Effector memory CD4-positive, alpha-beta T cell (primary cell): ENCODE measurements around the gene MGAT4A.

Experiments used
- DNase-seq, 3 donors: peaks; one replicate each; pipeline ENCODE4 v3.0.0-alpha.2; 2020
- H3K27ac ChIP-seq: 2 replicates; pipeline ENCODE4 v1.7.0; 2013; ENCODE audit warnings: mild to moderate bottlenecking, low read length, moderate library complexity; ENCODE audit not compliant: insufficient read depth, poor library complexity, severe bottlenecking
- H3K27me3 ChIP-seq: replicated peaks from 2 replicates; pipeline ENCODE4 v1.7.0; 2013; ENCODE audit warnings: mild to moderate bottlenecking, low read length; ENCODE audit not compliant: insufficient read depth, control insufficient read depth, poor library complexity, severe bottlenecking
- H3K36me3 ChIP-seq: 2 replicates; pipeline ENCODE4 v1.7.0; 2013; ENCODE audit warnings: mild to moderate bottlenecking, low read length, moderate library complexity; ENCODE audit not compliant: control insufficient read depth, insufficient read depth
- H3K4me1 ChIP-seq: 2 replicates; pipeline ENCODE4 v1.7.0; 2013; ENCODE audit warnings: low read length, mild to moderate bottlenecking; ENCODE audit not compliant: control insufficient read depth, insufficient read depth, poor library complexity, severe bottlenecking
- H3K4me3 ChIP-seq: 2 replicates; pipeline ENCODE4 v1.7.0; 2013; ENCODE audit warnings: low read length, low read depth, mild to moderate bottlenecking; ENCODE audit not compliant: insufficient read depth, poor library complexity, severe bottlenecking
- H3K9me3 ChIP-seq: 2 replicates; pipeline ENCODE4 v1.7.0; 2013; ENCODE audit warnings: mild to moderate bottlenecking, low read length, moderate library complexity; ENCODE audit not compliant: control insufficient read depth
- total RNA-seq, 3 donors: gene quantifications; one replicate each; lab custom pipeline; 2026; lab: John Stamatoyannopoulos, UW

Gene MGAT4A
- 229 to 285 (median 249) reads per million in 3 donors for total RNA-seq

GRCh38 chr2:98731041-98731893 lies at the start of gene MGAT4A:
TSS of gene MGAT4A (minus strand) at chr2:98731132. CDS start at chr2:98726332, 4,800 bp downstream.
- Histone ChIP-seq H3K4me1 (peaks cover 42% of the 10 kb centered on the region), H3K36me3 (no peaks in the 10 kb centered on the region), H3K9me3 (no peaks in the 10 kb centered on the region), H3K4me3 (peak within 1 kb of the TSS; percentile 90), H3K27ac (peak within 1 kb of the TSS; percentile 96), H3K27me3 (no peaks in the 10 kb centered on the region)
- peak; percentile 70 to 73 (median 71) for DNase-seq

- Histone ChIP-seq H3K4me3 (no peak overlapping the region), H3K36me3 (no peaks in the 10 kb centered on the region), H3K4me1 (peaks cover 7% of the 10 kb centered on the region), H3K9me3 (no peaks in the 10 kb centered on the region), H3K27ac (no peak overlapping the region), H3K27me3 (no peaks in the 10 kb centered on the region)
- DNase-seq, result no peak
Observed at GRCh38 chr2:98778741-98779483, 48.0 kb upstream of the MGAT4A start.

- Histone ChIP-seq H3K27ac (no peak overlapping the region), H3K36me3 (no peaks in the 10 kb centered on the region), H3K4me3 (no peak overlapping the region), H3K27me3 (no peaks in the 10 kb centered on the region), H3K9me3 (no peaks in the 10 kb centered on the region), H3K4me1 (peaks cover 15% of the 10 kb centered on the region)
- no peak for DNase-seq
Observed at GRCh38 chr2:98778151-98778550, 47.2 kb upstream of the MGAT4A start.

GRCh38 chr2:98777710-98778109 lies 46.8 kb upstream of the MGAT4A start:
- no peaks in the 10 kb centered on the region for H3K9me3 ChIP-seq
- H3K36me3 ChIP-seq, result no peaks in the 10 kb centered on the region
- no peak overlapping the region for H3K27ac ChIP-seq
- H3K4me1 ChIP-seq, result peaks cover 19% of the 10 kb centered on the region
- H3K27me3 ChIP-seq, result no peaks in the 10 kb centered on the region
- no peak for DNase-seq
- H3K4me3 ChIP-seq, result no peak overlapping the region

GRCh38 chr2:98777076-98777475 lies 46.1 kb upstream of the MGAT4A start:
- Histone ChIP-seq H3K9me3 (no peaks in the 10 kb centered on the region), H3K4me3 (no peak overlapping the region), H3K4me1 (peaks cover 26% of the 10 kb centered on the region), H3K27me3 (no peaks in the 10 kb centered on the region), H3K27ac (no peak overlapping the region), H3K36me3 (no peaks in the 10 kb centered on the region)
- DNase-seq, result no peak

- peaks cover 33% of the 10 kb centered on the region for H3K4me1 ChIP-seq
Observed at GRCh38 chr2:98776136-98776535, 45.2 kb upstream of the MGAT4A start.

GRCh38 chr2:98775146-98775986 lies 44.4 kb upstream of the MGAT4A start:
- Histone ChIP-seq H3K36me3 (no peaks in the 10 kb centered on the region), H3K4me1 (peaks cover 39% of the 10 kb centered on the region), H3K27me3 (no peaks in the 10 kb centered on the region), H3K9me3 (no peaks in the 10 kb centered on the region), H3K27ac (peak overlapping the region; percentile 79), H3K4me3 (no peak overlapping the region)
- no peak for DNase-seq

More at GRCh38 chr2:98776136-98776535, 45.2 kb upstream of the MGAT4A start:
- H3K4me3 ChIP-seq, result no peak overlapping the region
- no peaks in the 10 kb centered on the region for H3K27me3 ChIP-seq
- DNase-seq, result no peak
- H3K36me3 ChIP-seq, result no peaks in the 10 kb centered on the region
- H3K27ac ChIP-seq, result peak overlapping the region; percentile 24
- no peaks in the 10 kb centered on the region for H3K9me3 ChIP-seq

- peak overlapping the region; percentile 79 for H3K27ac ChIP-seq
- H3K4me3 ChIP-seq, result no peak overlapping the region
- no peaks in the 10 kb centered on the region for H3K9me3 ChIP-seq
- H3K4me1 ChIP-seq, result peaks cover 49% of the 10 kb centered on the region
- H3K36me3 ChIP-seq, result no peaks in the 10 kb centered on the region
- no peak for DNase-seq
- no peaks in the 10 kb centered on the region for H3K27me3 ChIP-seq
Observed at GRCh38 chr2:98773907-98774306, 43.0 kb upstream of the MGAT4A start.

GRCh38 chr2:98773169-98773568 lies 42.2 kb upstream of the MGAT4A start:
- no peak for DNase-seq
- H3K9me3 ChIP-seq, result no peaks in the 10 kb centered on the region
- no peak overlapping the region for H3K4me3 ChIP-seq
- H3K27me3 ChIP-seq, result no peaks in the 10 kb centered on the region
- peaks cover 56% of the 10 kb centered on the region for H3K4me1 ChIP-seq
- H3K27ac ChIP-seq, result peak overlapping the region; percentile 79
- H3K36me3 ChIP-seq, result no peaks in the 10 kb centered on the region
